Spleen (tissue), 11 donors: ENCODE data around the gene NME9. TPM values are rescaled to one million over a fixed set of nuclear protein-coding genes. Genes with fewer than 3 reads are reported as not detected.

Source experiments
- DNase-seq: peaks from one replicate; pipeline ENCODE4 v3.0.0-alpha.2; 2020
- H3K27ac ChIP-seq, 8 donors: fragments of 200-600 bp; sonication (generic) in 7 of 8; 1 replicate in 4 of 8; 2 replicates in 4 of 8; pipeline versions ENCODE4 v1.5.0 to v1.8.0; 2016 to 2021; ENCODE audit warnings: inconsistent platforms in 4 of 8, mild to moderate bottlenecking in 4 of 8, moderate library complexity in 1 of 8
- H3K27me3 ChIP-seq, 7 donors: fragments of 200-600 bp; sonication (generic) in 6 of 7; replicated peaks in 1 of 7; 1 replicate in 4 of 7; 2 replicates in 3 of 7; pipeline versions ENCODE4 v1.5.0 to v1.8.0; 2016 to 2021; ENCODE audit warnings: inconsistent platforms in 3 of 7, mild to moderate bottlenecking in 1 of 7
- H3K36me3 ChIP-seq, 6 donors: fragments of 200-600 bp; sonication (generic) in 5 of 6; 1 replicate in 4 of 6; 2 replicates in 2 of 6; pipeline versions ENCODE4 v1.5.0 to v1.8.0; 2016 to 2021; ENCODE audit warnings: inconsistent platforms in 2 of 6
- H3K4me1 ChIP-seq, 6 donors: fragments of 200-600 bp; sonication (generic) in 5 of 6; 1 replicate in 3 of 6; 2 replicates in 3 of 6; pipeline versions ENCODE4 v1.5.0 to v1.8.0; 2016 to 2021; ENCODE audit warnings: inconsistent platforms in 3 of 6
- H3K4me3 ChIP-seq, 8 donors: fragments of 200-600 bp; sonication (generic) in 7 of 8; 1 replicate in 4 of 8; 2 replicates in 4 of 8; pipeline versions ENCODE4 v1.5.0 to v1.8.0; 2016 to 2021; ENCODE audit warnings: inconsistent platforms in 4 of 8, mild to moderate bottlenecking in 4 of 8, moderate library complexity in 2 of 8
- H3K9me3 ChIP-seq, 8 donors: fragments of 200-600 bp; sonication (generic) in 7 of 8; 1 replicate in 4 of 8; 2 replicates in 4 of 8; pipeline versions ENCODE4 v1.5.0 to v1.8.0; 2016 to 2021; ENCODE audit warnings: inconsistent platforms in 4 of 8
- CTCF ChIP-seq, 11 experiments: fragments of 200-600 bp in 7 of 11; fragments of 450-650 bp in 4 of 11; sonication (generic) in 4 of 11; IDR thresholded peaks in 8 of 11; conservative IDR thresholded peaks in 3 of 11; 1 replicate in 7 of 11; 2 replicates in 4 of 11; pipeline versions ENCODE4 v1.4.0 to v1.8.0; 2016 to 2021; ENCODE audit warnings: antibody characterized with exemption in 11 of 11, inconsistent platforms in 4 of 11, mild to moderate bottlenecking in 1 of 11
- POLR2A ChIP-seq, 3 donors: fragments of 450-650 bp; IDR thresholded peaks; one replicate each; pipeline ENCODE4 v1.5.1; 2017; ENCODE audit warnings: antibody characterized with exemption in 3 of 3, mild to moderate bottlenecking in 1 of 3
- POLR2AphosphoS5 ChIP-seq, 3 donors: sonication (generic); formaldehyde crosslinking; IDR thresholded peaks; one replicate each; pipeline ENCODE4 v1.5.1; 2017; ENCODE audit warnings: antibody characterized with exemption in 3 of 3
- WGBS, 5 donors: extraction: QIAGEN DNeasy Blood & Tissue Kit in 3 of 5; methylation state at CpG; one replicate each; pipeline versions ENCODE4 v1.1.5 to v1.1.7; 2013 to 2018; 5-methylcytosine and 5-hydroxymethylcytosine counted together
- intact Hi-C: fragments of 100-400 bp; cut with DNase I; formaldehyde crosslinking; loops from one replicate; pipeline ENCODE4 v1.15.0; 2023; ENCODE audit warnings: low total_unique reads
- polyA plus RNA-seq, 3 donors: library from polyadenylated mRNA; stranded (reverse); fragments of 200-250 nt; gene quantifications; one replicate each; pipeline ENCODE4 v1.2.1, GENCODE V29; 2013
- total RNA-seq, 7 donors: library from RNA; depleted of rRNA in 3 of 7; stranded (reverse); fragments of >200 nt in 3 of 7; fragmentation: NEBNext Ultra II Directional in 4 of 7; extraction: Animal tissue kit (Norgen Biotek cat#: 25700) in 4 of 7; gene quantifications; one replicate each; pipeline versions ENCODE4 v1.1.0 to v1.2.1, GENCODE V29; 2016 to 2021
- donor health status: healthy with polysubstance abuse.
- donor health status: DM: no; HTN: no; CAD: no; lungs with moderate emphysema.
- donor health status: DM: no; HTN: no; CAD: no.
- donor health status: Bipolar disorder and iron deficiency.
- donor health status: healthy.
- donor health status: DM: no; HTN: no; CAD: no.
- donor health status: DM: yes; HTN: yes; CAD: no.

NME9 gene
- total and polyA plus RNA-seq, 10 donors, result 0.14 to 4.1 (median 0.44) TPM; not detected in 4

DNA sequence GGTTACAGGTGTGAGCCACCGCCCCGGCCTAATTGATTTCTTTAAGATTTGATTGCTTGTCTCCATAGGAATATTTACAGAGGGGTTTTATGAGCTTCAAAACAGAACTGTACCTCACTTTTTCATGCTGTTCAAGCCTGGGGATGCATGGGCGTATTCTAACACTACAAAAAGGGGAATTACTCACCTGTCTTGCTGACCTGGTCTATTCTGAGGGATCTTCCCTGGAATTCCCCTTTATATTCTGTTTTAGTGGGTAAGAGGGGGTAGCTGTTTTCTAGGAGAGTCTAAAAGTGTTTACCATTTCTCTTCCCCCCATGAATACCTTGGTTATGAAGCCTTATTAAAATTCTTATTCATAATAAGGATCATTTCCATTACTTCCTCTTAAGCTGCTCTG, 48.1 kb downstream of the NME9 start:
- DNase-seq, result no peak
- TF ChIP-seq POLR2AphosphoS5 (IDR thresholded peaks at IDR 0.05) (no peak), POLR2A (IDR thresholded peaks at IDR 0.05) (no peak), CTCF (IDR thresholded peaks at IDR 0.05 in 8 of 11, conservative IDR thresholded peaks at IDR 0.05 in 3 of 11) (no peak)
- Histone ChIP-seq H3K4me1 (no peaks in the 10 kb centered on the region), H3K27me3 (no peaks in the 10 kb centered on the region), H3K27ac (no peak overlapping the region), H3K4me3 (no peak overlapping the region), H3K36me3 (peaks cover 3 to 92% (median 30%) of the 10 kb centered on the region in 6 donors), H3K9me3 (no peaks in the 10 kb centered on the region)
- WGBS, 5 donors, result 91 to 100% (median 97%) methylated on average over 3 of the region's 3 CpGs
- intact Hi-C loops, result no loop called here

- H3K9me3 ChIP-seq, result no peaks in the 10 kb centered on the region
- H3K27ac ChIP-seq, result no peak overlapping the region
- DNase-seq, result no peak
- H3K4me3 ChIP-seq, result no peak overlapping the region
- H3K4me1 ChIP-seq, result no peaks in the 10 kb centered on the region
- H3K36me3 ChIP-seq, result peaks cover 0 to 100% (median 51%) of the 10 kb centered on the region in 6 donors
- no peaks in the 10 kb centered on the region for H3K27me3 ChIP-seq
- intact Hi-C loops, result no loop called here
- TF ChIP-seq CTCF (IDR thresholded peaks at IDR 0.05 in 8 of 11, conservative IDR thresholded peaks at IDR 0.05 in 3 of 11) (no peak), POLR2AphosphoS5 (IDR thresholded peaks at IDR 0.05) (no peak), POLR2A (IDR thresholded peaks at IDR 0.05) (no peak)
- 86 to 92% (median 87%) methylated on average over 2 of the region's 2 CpGs for WGBS, 5 donors
These were observed 58.4 kb downstream of the NME9 start for GRCh38 chr3:138271189-138271794.

- H3K4me1 ChIP-seq, result no peaks in the 10 kb centered on the region
- WGBS, 5 donors, result 93 to 99% (median 96%) methylated on average over 2 of the region's 2 CpGs
- intact Hi-C loops, result no loop called here
- no peak overlapping the region for H3K4me3 ChIP-seq
- no peak for DNase-seq
- no peaks in the 10 kb centered on the region for H3K27me3 ChIP-seq
- H3K9me3 ChIP-seq, result no peaks in the 10 kb centered on the region
- H3K27ac ChIP-seq, result no peak overlapping the region
- peaks cover 0 to 100% (median 56%) of the 10 kb centered on the region in 6 donors for H3K36me3 ChIP-seq
- TF ChIP-seq CTCF (IDR thresholded peaks at IDR 0.05 in 8 of 11, conservative IDR thresholded peaks at IDR 0.05 in 3 of 11) (no peak), POLR2A (IDR thresholded peaks at IDR 0.05) (no peak), POLR2AphosphoS5 (IDR thresholded peaks at IDR 0.05) (no peak)
These were observed 59.4 kb downstream of the NME9 start for GRCh38 chr3:138270245-138270644.

GRCh38 chr3:138267083-138267482, 62.6 kb downstream of the NME9 start:
- no peak overlapping the region for H3K4me3 ChIP-seq
- intact Hi-C loops, result no loop called here
- H3K27me3 ChIP-seq, result no peaks in the 10 kb centered on the region
- no peak overlapping the region for H3K27ac ChIP-seq
- DNase-seq, result no peak
- WGBS, 5 donors, result 98 to 99% (median 98%) methylated on average over 3 of the region's 3 CpGs
- no peaks in the 10 kb centered on the region for H3K9me3 ChIP-seq
- TF ChIP-seq POLR2AphosphoS5 (IDR thresholded peaks at IDR 0.05) (no peak), CTCF (IDR thresholded peaks at IDR 0.05 in 8 of 11, conservative IDR thresholded peaks at IDR 0.05 in 3 of 11) (no peak), POLR2A (IDR thresholded peaks at IDR 0.05) (no peak)
- H3K4me1 ChIP-seq, result no peaks in the 10 kb centered on the region
- peaks cover 0 to 98% (median 36%) of the 10 kb centered on the region in 6 donors for H3K36me3 ChIP-seq
